ENCODE results near the gene SSR3. TPM values are rescaled to one million over a fixed set of nuclear protein-coding genes. Genes with fewer than 3 reads are reported as not detected.
A peak's percentile ranks its signal among the peaks of the same experiment; 100 is the strongest.

SSR3 gene
- total and polyA plus RNA-seq, 9 of the 15 experiments (the other 6 are each of a cell fraction or from before 2014, with no cell fraction given), result 104 to 464 (median 307) TPM

DNA sequence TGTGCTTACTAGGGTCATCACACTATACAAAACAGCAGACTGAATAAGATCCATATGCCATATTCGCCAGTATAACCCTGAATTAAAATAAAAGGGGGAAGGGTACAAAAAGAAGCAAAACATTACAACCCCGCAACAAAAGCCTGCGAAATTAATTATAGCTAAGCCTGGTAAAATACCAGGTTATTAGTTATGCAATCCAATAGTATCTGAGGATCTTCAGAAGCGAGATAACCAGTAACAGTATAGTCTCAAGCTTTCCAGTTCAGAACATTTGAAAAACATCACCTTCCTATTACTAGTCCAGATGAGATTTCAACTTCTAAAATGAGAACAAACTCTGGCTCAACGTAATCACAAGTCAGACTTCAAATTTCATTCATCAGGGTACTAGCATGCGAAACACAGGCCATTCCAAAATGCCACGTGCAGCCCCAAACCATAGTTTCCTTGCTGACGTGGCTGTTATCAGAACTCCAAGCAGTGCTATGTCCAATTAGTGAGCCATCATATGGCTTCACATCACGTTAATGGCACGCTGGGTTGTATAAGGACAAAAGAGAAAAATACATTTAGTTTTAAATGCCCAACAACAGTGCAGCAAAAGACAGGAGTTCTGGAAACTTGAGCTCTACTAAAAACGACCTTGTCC lies 1.1 kb downstream of the SSR3 start (continued):
- TF ChIP-seq, protein P1, sequence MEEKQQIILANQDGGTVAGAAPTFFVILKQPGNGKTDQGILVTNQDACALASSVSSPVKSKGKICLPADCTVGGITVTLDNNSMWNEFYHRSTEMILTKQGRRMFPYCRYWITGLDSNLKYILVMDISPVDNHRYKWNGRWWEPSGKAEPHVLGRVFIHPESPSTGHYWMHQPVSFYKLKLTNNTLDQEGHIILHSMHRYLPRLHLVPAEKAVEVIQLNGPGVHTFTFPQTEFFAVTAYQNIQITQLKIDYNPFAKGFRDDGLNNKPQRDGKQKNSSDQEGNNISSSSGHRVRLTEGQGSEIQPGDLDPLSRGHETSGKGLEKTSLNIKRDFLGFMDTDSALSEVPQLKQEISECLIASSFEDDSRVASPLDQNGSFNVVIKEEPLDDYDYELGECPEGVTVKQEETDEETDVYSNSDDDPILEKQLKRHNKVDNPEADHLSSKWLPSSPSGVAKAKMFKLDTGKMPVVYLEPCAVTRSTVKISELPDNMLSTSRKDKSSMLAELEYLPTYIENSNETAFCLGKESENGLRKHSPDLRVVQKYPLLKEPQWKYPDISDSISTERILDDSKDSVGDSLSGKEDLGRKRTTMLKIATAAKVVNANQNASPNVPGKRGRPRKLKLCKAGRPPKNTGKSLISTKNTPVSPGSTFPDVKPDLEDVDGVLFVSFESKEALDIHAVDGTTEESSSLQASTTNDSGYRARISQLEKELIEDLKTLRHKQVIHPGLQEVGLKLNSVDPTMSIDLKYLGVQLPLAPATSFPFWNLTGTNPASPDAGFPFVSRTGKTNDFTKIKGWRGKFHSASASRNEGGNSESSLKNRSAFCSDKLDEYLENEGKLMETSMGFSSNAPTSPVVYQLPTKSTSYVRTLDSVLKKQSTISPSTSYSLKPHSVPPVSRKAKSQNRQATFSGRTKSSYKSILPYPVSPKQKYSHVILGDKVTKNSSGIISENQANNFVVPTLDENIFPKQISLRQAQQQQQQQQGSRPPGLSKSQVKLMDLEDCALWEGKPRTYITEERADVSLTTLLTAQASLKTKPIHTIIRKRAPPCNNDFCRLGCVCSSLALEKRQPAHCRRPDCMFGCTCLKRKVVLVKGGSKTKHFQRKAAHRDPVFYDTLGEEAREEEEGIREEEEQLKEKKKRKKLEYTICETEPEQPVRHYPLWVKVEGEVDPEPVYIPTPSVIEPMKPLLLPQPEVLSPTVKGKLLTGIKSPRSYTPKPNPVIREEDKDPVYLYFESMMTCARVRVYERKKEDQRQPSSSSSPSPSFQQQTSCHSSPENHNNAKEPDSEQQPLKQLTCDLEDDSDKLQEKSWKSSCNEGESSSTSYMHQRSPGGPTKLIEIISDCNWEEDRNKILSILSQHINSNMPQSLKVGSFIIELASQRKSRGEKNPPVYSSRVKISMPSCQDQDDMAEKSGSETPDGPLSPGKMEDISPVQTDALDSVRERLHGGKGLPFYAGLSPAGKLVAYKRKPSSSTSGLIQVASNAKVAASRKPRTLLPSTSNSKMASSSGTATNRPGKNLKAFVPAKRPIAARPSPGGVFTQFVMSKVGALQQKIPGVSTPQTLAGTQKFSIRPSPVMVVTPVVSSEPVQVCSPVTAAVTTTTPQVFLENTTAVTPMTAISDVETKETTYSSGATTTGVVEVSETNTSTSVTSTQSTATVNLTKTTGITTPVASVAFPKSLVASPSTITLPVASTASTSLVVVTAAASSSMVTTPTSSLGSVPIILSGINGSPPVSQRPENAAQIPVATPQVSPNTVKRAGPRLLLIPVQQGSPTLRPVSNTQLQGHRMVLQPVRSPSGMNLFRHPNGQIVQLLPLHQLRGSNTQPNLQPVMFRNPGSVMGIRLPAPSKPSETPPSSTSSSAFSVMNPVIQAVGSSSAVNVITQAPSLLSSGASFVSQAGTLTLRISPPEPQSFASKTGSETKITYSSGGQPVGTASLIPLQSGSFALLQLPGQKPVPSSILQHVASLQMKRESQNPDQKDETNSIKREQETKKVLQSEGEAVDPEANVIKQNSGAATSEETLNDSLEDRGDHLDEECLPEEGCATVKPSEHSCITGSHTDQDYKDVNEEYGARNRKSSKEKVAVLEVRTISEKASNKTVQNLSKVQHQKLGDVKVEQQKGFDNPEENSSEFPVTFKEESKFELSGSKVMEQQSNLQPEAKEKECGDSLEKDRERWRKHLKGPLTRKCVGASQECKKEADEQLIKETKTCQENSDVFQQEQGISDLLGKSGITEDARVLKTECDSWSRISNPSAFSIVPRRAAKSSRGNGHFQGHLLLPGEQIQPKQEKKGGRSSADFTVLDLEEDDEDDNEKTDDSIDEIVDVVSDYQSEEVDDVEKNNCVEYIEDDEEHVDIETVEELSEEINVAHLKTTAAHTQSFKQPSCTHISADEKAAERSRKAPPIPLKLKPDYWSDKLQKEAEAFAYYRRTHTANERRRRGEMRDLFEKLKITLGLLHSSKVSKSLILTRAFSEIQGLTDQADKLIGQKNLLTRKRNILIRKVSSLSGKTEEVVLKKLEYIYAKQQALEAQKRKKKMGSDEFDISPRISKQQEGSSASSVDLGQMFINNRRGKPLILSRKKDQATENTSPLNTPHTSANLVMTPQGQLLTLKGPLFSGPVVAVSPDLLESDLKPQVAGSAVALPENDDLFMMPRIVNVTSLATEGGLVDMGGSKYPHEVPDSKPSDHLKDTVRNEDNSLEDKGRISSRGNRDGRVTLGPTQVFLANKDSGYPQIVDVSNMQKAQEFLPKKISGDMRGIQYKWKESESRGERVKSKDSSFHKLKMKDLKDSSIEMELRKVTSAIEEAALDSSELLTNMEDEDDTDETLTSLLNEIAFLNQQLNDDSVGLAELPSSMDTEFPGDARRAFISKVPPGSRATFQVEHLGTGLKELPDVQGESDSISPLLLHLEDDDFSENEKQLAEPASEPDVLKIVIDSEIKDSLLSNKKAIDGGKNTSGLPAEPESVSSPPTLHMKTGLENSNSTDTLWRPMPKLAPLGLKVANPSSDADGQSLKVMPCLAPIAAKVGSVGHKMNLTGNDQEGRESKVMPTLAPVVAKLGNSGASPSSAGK (IDR thresholded peaks at IDR 0.05), result peak; percentile 95
- no peak for TF ChIP-seq ZNF134 (CRISPR knock-in tag; conservative IDR thresholded peaks at IDR 0.05)
- no peak for TF ChIP-seq RBM22 (IDR thresholded peaks at IDR 0.05; ENCODE audit: low read depth, low read length, poor library complexity, severe bottlenecking)
- TF ChIP-seq SP1 (CRISPR knock-in tag; IDR thresholded peaks at IDR 0.05), result no peak
- TF ChIP-seq MYC (IDR thresholded peaks at IDR 0.05; ENCODE audit: low read depth, low read length), result peak; percentile 92
- no peak for TF ChIP-seq MYC (CRISPR knock-in tag; IDR thresholded peaks at IDR 0.05; ENCODE audit: borderline replicate concordance, low read depth)
- TF ChIP-seq, protein P2, sequence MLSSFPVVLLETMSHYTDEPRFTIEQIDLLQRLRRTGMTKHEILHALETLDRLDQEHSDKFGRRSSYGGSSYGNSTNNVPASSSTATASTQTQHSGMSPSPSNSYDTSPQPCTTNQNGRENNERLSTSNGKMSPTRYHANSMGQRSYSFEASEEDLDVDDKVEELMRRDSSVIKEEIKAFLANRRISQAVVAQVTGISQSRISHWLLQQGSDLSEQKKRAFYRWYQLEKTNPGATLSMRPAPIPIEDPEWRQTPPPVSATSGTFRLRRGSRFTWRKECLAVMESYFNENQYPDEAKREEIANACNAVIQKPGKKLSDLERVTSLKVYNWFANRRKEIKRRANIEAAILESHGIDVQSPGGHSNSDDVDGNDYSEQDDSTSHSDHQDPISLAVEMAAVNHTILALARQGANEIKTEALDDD (IDR thresholded peaks at IDR 0.05), result peak; percentile 60
- TF ChIP-seq ZNF24 (IDR thresholded peaks at IDR 0.05), result no peak
- no peak for TF ChIP-seq SRSF3 (IDR thresholded peaks at IDR 0.05; ENCODE audit: insufficient read depth, low read length)
- peak; percentile 41; the same call in 1 of the 2 replicates for TF ChIP-seq TCF3 (CRISPR knock-in tag; IDR thresholded peaks at IDR 0.05)
- TF ChIP-seq RBM25 (IDR thresholded peaks at IDR 0.05; ENCODE audit: low read depth, low read length, severe bottlenecking), result no peak
- no peak for TF ChIP-seq ZNF23 (CRISPR knock-in tag; IDR thresholded peaks at IDR 0.05)
- TF ChIP-seq BCL6 (CRISPR knock-in tag; IDR thresholded peaks at IDR 0.05), result no peak
- no peak for TF ChIP-seq ZNF589 (CRISPR knock-in tag; IDR thresholded peaks at IDR 0.05; ENCODE audit: low read depth)
- no peak for TF ChIP-seq ZNF583 (CRISPR knock-in tag; IDR thresholded peaks at IDR 0.05)
- TF ChIP-seq ARNT (IDR thresholded peaks at IDR 0.05), result no peak
- no peak for TF ChIP-seq ZNF696 (CRISPR knock-in tag; conservative IDR thresholded peaks at IDR 0.05)
- TF ChIP-seq HNRNPLL (IDR thresholded peaks at IDR 0.05; ENCODE audit: low read depth, low read length, poor library complexity, severe bottlenecking), result no peak
